NK-92 treated with Interleukin-12 subunit alpha and Interleukin-12 subunit beta, amount 100 ng/mL, for 24 hours (cell line): Measurements from ENCODE around the gene AMDHD2.
"Not testable (repeated sequence)": the region's sequence is repeated elsewhere in the genome, so short reads cannot be mapped to it uniquely, and the experiment has no call there.

Experiments
- DNase-seq: peaks from one replicate; lab custom pipeline; 2025; lab: John Stamatoyannopoulos, UW

The AMDHD2 gene

GRCh38 chr16:2533912-2534311, 13.7 kb downstream of the AMDHD2 start:
- no peak for DNase-seq

GRCh38 chr16:2534335-2534734, 14.2 kb downstream of the AMDHD2 start:
- DNase-seq: not testable (repeated sequence)

- no peak for DNase-seq
These were observed 15.4 kb downstream of the AMDHD2 start for GRCh38 chr16:2535625-2536013.

GRCh38 chr16:2537451-2538379, 17.5 kb downstream of the AMDHD2 start, which contains the start of gene PDPK1:
Gene PDPK1 (plus strand): TSS chr16:2538021. CDS start chr16:2538113, 92 bp downstream.
- peak; percentile 89 for DNase-seq

GRCh38 chr16:2539192-2539844, 19.1 kb downstream of the AMDHD2 start:
- not testable (repeated sequence) for DNase-seq

GRCh38 chr16:2539845-2540458, 19.8 kb downstream of the AMDHD2 start:
- DNase-seq: not testable (repeated sequence)

- not testable (repeated sequence) for DNase-seq
These were observed 20.7 kb downstream of the AMDHD2 start for GRCh38 chr16:2540912-2541311.

- not testable (repeated sequence) for DNase-seq
These were observed 21.2 kb downstream of the AMDHD2 start for GRCh38 chr16:2541409-2541808.

GRCh38 chr16:2543771-2544170, 23.6 kb downstream of the AMDHD2 start:
- DNase-seq: not testable (repeated sequence)

GRCh38 chr16:2550283-2550878, 30.2 kb downstream of the AMDHD2 start:
- not testable (repeated sequence) for DNase-seq

- DNase-seq: not testable (repeated sequence)
These were observed 31.3 kb downstream of the AMDHD2 start for GRCh38 chr16:2551420-2551889.

- DNase-seq: not testable (repeated sequence)
These were observed 34.7 kb downstream of the AMDHD2 start for GRCh38 chr16:2554709-2555425.

GRCh38 chr16:2557150-2557549, 37.0 kb downstream of the AMDHD2 start:
- DNase-seq: not testable (repeated sequence)

- not testable (repeated sequence) for DNase-seq
These were observed 40.1 kb downstream of the AMDHD2 start for GRCh38 chr16:2560131-2560797.

- DNase-seq: not testable (repeated sequence)
These were observed 40.6 kb downstream of the AMDHD2 start for GRCh38 chr16:2560798-2561133.

- not testable (repeated sequence) for DNase-seq
These were observed 47.3 kb downstream of the AMDHD2 start for GRCh38 chr16:2567506-2567905.

- DNase-seq: not testable (repeated sequence)
These were observed 48.4 kb downstream of the AMDHD2 start for GRCh38 chr16:2568573-2568972.

GRCh38 chr16:2572704-2573103, 52.5 kb downstream of the AMDHD2 start:
- not testable (repeated sequence) for DNase-seq

- DNase-seq: not testable (repeated sequence)
These were observed 55.7 kb downstream of the AMDHD2 start for GRCh38 chr16:2575839-2576238.

- not testable (repeated sequence) for DNase-seq
These were observed 56.9 kb downstream of the AMDHD2 start for GRCh38 chr16:2577044-2577443.

- not testable (repeated sequence) for DNase-seq
These were observed 58.7 kb downstream of the AMDHD2 start for GRCh38 chr16:2578905-2579304.
